ENCODE results near the gene RARG.
"Not testable (repeated sequence)": the region's sequence is repeated elsewhere in the genome, so short reads cannot be mapped to it uniquely, and the experiment has no call there.

RARG gene

DNA sequence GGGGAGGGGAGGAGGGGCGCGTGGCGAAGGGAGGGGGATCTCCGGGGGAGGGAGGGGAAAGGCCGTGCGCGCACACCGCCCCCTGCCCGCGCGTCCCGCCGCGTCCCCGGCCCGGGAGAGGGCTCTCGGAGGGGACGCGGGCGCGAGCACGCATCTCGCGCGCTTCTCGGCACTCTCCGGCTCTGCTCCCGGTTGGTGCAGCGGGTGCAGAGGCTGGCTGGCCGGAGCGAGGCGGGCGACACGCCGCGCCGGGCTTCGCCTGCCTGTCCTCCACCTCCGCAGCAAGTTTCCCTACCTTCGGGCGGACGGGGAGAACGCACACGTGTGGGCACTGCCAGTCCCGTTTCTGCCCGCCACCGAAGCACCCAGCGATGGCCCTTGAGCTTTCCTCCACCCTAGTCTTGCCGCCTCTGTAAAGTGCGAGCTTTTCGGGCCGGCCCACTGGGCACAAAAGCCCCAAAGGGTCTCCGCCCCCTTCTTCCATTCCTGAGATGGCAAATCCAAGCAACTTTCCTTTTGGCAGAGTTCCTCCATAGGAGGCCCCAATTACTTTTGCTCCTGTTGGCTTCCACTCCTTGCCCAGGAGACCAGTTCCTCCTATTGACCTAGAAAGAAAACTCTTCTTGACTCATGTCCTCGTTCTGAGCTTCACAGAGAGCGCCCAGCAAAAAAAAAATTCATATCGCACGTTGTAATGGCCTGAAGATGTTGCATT is 50.9 kb downstream of the RARG start:
- DNase-seq (ENCODE audit: low read depth) = no peak
- TF ChIP-seq, protein P1, sequence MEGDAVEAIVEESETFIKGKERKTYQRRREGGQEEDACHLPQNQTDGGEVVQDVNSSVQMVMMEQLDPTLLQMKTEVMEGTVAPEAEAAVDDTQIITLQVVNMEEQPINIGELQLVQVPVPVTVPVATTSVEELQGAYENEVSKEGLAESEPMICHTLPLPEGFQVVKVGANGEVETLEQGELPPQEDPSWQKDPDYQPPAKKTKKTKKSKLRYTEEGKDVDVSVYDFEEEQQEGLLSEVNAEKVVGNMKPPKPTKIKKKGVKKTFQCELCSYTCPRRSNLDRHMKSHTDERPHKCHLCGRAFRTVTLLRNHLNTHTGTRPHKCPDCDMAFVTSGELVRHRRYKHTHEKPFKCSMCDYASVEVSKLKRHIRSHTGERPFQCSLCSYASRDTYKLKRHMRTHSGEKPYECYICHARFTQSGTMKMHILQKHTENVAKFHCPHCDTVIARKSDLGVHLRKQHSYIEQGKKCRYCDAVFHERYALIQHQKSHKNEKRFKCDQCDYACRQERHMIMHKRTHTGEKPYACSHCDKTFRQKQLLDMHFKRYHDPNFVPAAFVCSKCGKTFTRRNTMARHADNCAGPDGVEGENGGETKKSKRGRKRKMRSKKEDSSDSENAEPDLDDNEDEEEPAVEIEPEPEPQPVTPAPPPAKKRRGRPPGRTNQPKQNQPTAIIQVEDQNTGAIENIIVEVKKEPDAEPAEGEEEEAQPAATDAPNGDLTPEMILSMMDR (IDR thresholded peaks at IDR 0.05; ENCODE audit: control insufficient read depth, insufficient read depth, low read depth, low read length, missing control alignments) = no peak

GRCh38 chr12:53180220-53180930 is 51.6 kb downstream of the RARG start, which contains the start of the genes CSAD and ZNF740:
Gene CSAD, minus strand, starts transcription at chr12:53180925. Its CDS starts 7,455 bp downstream, at chr12:53173470.
Gene ZNF740, plus strand, starts transcription at chr12:53180722. Its CDS starts 1,262 bp downstream, at chr12:53181984.
- TF ChIP-seq, protein P1 (IDR thresholded peaks at IDR 0.05; ENCODE audit: control insufficient read depth, insufficient read depth, low read depth, low read length, missing control alignments) = no peak
- DNase-seq (ENCODE audit: low read depth) = peak; percentile 83
- H3K4me3 ChIP-seq (ENCODE audit: control insufficient read depth, low read depth, low read length) = peak within 1 kb of the TSS; percentile 74

More for the DNA sequence above, 50.9 kb downstream of the RARG start:
- H3K4me3 ChIP-seq (ENCODE audit: control insufficient read depth, low read depth, low read length) = peak overlapping the region; percentile 74

DNA sequence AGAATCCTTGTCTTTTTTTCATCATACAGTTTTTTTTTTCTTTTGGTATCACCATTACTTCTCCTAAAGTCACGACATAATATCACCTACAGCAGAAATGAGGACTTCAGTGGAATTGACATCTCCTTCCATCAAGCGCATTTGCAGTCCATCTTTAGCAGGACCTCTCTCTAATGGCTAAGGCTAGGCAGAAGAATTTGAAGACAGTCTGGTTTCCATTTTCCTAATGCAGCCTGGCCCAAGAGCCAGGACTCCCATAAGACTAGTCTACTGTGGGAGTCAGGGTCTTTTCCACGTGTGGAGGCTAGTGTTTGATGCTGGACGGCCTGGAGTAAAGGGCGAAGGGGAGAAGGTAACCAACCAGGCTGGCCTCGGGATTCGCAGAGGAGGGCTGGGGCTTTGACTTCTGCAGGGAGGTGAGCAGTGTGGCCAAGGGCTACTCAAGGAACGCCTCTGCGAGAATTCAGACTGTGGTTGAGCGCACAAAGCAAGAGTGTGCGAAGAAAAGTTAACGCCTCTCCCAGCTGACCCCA is 52.3 kb downstream of the RARG start:
- TF ChIP-seq, protein P1 (IDR thresholded peaks at IDR 0.05; ENCODE audit: control insufficient read depth, insufficient read depth, low read depth, low read length, missing control alignments) = no peak
- peak overlapping the region; percentile 74 for H3K4me3 ChIP-seq (ENCODE audit: control insufficient read depth, low read depth, low read length)
- DNase-seq (ENCODE audit: low read depth) = no peak

GRCh38 chr12:53178803-53179202 is 53.2 kb downstream of the RARG start:
- not testable (repeated sequence) for DNase-seq (ENCODE audit: low read depth); H3K4me3 ChIP-seq (ENCODE audit: control insufficient read depth, low read depth, low read length)

- not testable (repeated sequence) for DNase-seq (ENCODE audit: low read depth); H3K4me3 ChIP-seq (ENCODE audit: control insufficient read depth, low read depth, low read length)
Measured at GRCh38 chr12:53177447-53177846, 54.6 kb downstream of the RARG start.

DNA sequence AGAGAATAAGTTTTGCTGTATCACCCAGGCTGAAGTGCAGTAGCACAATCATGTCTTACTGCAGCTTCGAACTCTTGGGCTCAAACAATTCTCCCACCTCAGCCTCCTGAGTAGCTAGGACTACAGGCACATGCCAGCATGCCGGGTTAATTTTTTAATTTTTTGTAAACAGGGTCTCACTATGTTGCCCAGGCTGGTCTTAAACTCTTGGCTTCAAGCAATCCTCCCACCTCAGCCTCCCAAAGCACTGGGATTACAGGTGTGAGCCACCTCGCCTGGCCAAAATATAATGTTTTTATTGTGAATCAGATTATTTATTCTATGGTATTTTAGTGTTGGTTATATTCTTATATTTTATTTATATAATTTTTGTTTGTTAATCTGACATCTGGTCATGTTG is 55.3 kb downstream of the RARG start:
- TF ChIP-seq, protein P1 (IDR thresholded peaks at IDR 0.05; ENCODE audit: control insufficient read depth, insufficient read depth, low read depth, low read length, missing control alignments) = no peak
- no peak overlapping the region for H3K4me3 ChIP-seq (ENCODE audit: control insufficient read depth, low read depth, low read length)
- DNase-seq (ENCODE audit: low read depth) = no peak

DNA sequence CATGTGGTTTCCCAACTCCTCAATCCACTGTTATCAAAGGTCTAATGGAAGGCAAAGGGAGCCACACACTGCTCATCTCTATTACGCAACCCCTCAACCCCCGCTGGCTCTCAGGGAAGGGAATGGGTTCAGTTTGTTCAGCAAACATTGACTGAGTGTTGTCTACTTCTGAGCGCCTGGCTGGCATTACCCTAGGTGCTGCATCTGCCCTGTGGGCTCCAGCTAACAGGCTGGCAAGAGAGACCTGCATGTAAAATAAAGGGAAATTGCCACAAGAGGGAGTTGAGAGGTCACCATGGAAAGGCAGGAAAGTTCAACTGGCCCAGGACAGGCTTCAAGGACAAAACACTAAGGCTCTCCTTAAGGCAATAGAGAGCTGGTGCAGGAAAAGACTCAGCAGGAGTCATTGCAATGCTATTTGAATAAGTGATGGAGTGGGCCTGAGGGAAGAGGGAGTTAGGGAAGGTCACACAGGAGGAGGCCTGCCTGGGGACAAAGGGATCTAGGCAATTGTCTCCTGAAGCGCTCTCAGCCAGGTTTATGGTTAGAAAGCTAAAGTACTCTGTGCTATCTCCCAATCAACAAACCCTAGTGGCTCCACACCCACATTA is 57.0 kb downstream of the RARG start:
- H3K4me3 ChIP-seq (ENCODE audit: control insufficient read depth, low read depth, low read length) = no peak overlapping the region
- TF ChIP-seq, protein P1 (IDR thresholded peaks at IDR 0.05; ENCODE audit: control insufficient read depth, insufficient read depth, low read depth, low read length, missing control alignments) = peak; percentile 29
- DNase-seq (ENCODE audit: low read depth) = no peak

Data from AG09309 (cell line).